ENCODE data around the gene LUZP2. TPM values are rescaled to one million over a fixed set of nuclear protein-coding genes. Genes with fewer than 3 reads are reported as not detected.

The LUZP2 gene
- total RNA-seq, 1 experiment from 2014 or later = not detected

- no peak overlapping the region for H3K4me3 Mint-ChIP-seq (ENCODE audit: unreplicated experiment)
- POLR2A ChIA-PET = no interaction called here
- Histone ChIP-seq H3K36me3 (ENCODE audit: control insufficient read depth, insufficient read depth, low read length) (no peaks in the 10 kb centered on the region), H3K9me3 (no peaks in the 10 kb centered on the region), H3K4me3 (ENCODE audit: low read depth, low read length) (no peak overlapping the region), H3K4me1 (no peaks in the 10 kb centered on the region), H3K27me3 (replicated peaks; ENCODE audit: control insufficient read depth, insufficient read depth, low read length) (no peaks in the 10 kb centered on the region)
- no peaks in the 10 kb centered on the region for H3K36me3 Mint-ChIP-seq (ENCODE audit: insufficient read depth, unreplicated experiment)
- no peak overlapping the region for H3K27ac Mint-ChIP-seq (ENCODE audit: unreplicated experiment)
- no peaks in the 10 kb centered on the region for H3K27me3 Mint-ChIP-seq (ENCODE audit: insufficient read depth, unreplicated experiment)
- no TSS peak for BruUV-seq (replicated peaks)
- H3K4me1 Mint-ChIP-seq (ENCODE audit: low read depth, unreplicated experiment) = no peaks in the 10 kb centered on the region
- H3K9me3 Mint-ChIP-seq (ENCODE audit: unreplicated experiment) = no peaks in the 10 kb centered on the region
- no peak for DNase-seq
- CTCF ChIA-PET = no interaction called here
- intact Hi-C loops (cut with micrococcal nuclease; ENCODE audit: unreplicated experiment) = no loop called here
- no peak for TF ChIP-seq CTCF (IDR thresholded peaks at IDR 0.05; ENCODE audit: insufficient read depth in 1 of 2, low read depth in 1 of 2, low read length in 1 of 2, severe bottlenecking in 1 of 2, unreplicated experiment in 1 of 2)
These were observed 541.3 kb downstream of the LUZP2 start for GRCh38 chr11:25038131-25038530.

- ChIA-PET POLR2A (no interaction called here), CTCF (no interaction called here)
- Mint-ChIP-seq H3K36me3 (ENCODE audit: insufficient read depth, unreplicated experiment) (no peaks in the 10 kb centered on the region), H3K27me3 (ENCODE audit: insufficient read depth, unreplicated experiment) (no peaks in the 10 kb centered on the region), H3K9me3 (ENCODE audit: unreplicated experiment) (no peaks in the 10 kb centered on the region), H3K27ac (ENCODE audit: unreplicated experiment) (no peak overlapping the region), H3K4me1 (ENCODE audit: low read depth, unreplicated experiment) (no peaks in the 10 kb centered on the region), H3K4me3 (ENCODE audit: unreplicated experiment) (no peak overlapping the region)
- intact Hi-C loops (cut with micrococcal nuclease; ENCODE audit: unreplicated experiment) = no loop called here
- Histone ChIP-seq H3K36me3 (ENCODE audit: control insufficient read depth, insufficient read depth, low read length) (no peaks in the 10 kb centered on the region), H3K9me3 (no peaks in the 10 kb centered on the region), H3K4me1 (no peaks in the 10 kb centered on the region), H3K27me3 (replicated peaks; ENCODE audit: control insufficient read depth, insufficient read depth, low read length) (no peaks in the 10 kb centered on the region), H3K4me3 (ENCODE audit: low read depth, low read length) (no peak overlapping the region)
- no TSS peak for BruUV-seq (replicated peaks)
- DNase-seq = no peak
- TF ChIP-seq CTCF (IDR thresholded peaks at IDR 0.05; ENCODE audit: insufficient read depth in 1 of 2, low read depth in 1 of 2, low read length in 1 of 2, severe bottlenecking in 1 of 2, unreplicated experiment in 1 of 2) = no peak
These were observed 542.3 kb downstream of the LUZP2 start for GRCh38 chr11:25039165-25039564.

- Mint-ChIP-seq H3K9me3 (ENCODE audit: unreplicated experiment) (no peaks in the 10 kb centered on the region), H3K27ac (ENCODE audit: unreplicated experiment) (no peak overlapping the region), H3K4me3 (ENCODE audit: unreplicated experiment) (no peak overlapping the region), H3K4me1 (ENCODE audit: low read depth, unreplicated experiment) (no peaks in the 10 kb centered on the region), H3K36me3 (ENCODE audit: insufficient read depth, unreplicated experiment) (no peaks in the 10 kb centered on the region), H3K27me3 (ENCODE audit: insufficient read depth, unreplicated experiment) (no peaks in the 10 kb centered on the region)
- intact Hi-C loops (cut with micrococcal nuclease; ENCODE audit: unreplicated experiment) = no loop called here
- Histone ChIP-seq H3K9me3 (no peaks in the 10 kb centered on the region), H3K36me3 (ENCODE audit: control insufficient read depth, insufficient read depth, low read length) (no peaks in the 10 kb centered on the region), H3K27me3 (replicated peaks; ENCODE audit: control insufficient read depth, insufficient read depth, low read length) (no peaks in the 10 kb centered on the region), H3K4me3 (ENCODE audit: low read depth, low read length) (no peak overlapping the region), H3K4me1 (no peaks in the 10 kb centered on the region)
- TF ChIP-seq CTCF (IDR thresholded peaks at IDR 0.05; ENCODE audit: insufficient read depth in 1 of 2, low read depth in 1 of 2, low read length in 1 of 2, severe bottlenecking in 1 of 2, unreplicated experiment in 1 of 2) = no peak
- no TSS peak for BruUV-seq (replicated peaks)
- ChIA-PET POLR2A (no interaction called here), CTCF (no interaction called here)
- DNase-seq = no peak
These were observed 551.8 kb downstream of the LUZP2 start for GRCh38 chr11:25048632-25049031.

Measured in Caco-2 (cell line).